ENCODE results near the gene ASIC4.

Gene ASIC4

DNA sequence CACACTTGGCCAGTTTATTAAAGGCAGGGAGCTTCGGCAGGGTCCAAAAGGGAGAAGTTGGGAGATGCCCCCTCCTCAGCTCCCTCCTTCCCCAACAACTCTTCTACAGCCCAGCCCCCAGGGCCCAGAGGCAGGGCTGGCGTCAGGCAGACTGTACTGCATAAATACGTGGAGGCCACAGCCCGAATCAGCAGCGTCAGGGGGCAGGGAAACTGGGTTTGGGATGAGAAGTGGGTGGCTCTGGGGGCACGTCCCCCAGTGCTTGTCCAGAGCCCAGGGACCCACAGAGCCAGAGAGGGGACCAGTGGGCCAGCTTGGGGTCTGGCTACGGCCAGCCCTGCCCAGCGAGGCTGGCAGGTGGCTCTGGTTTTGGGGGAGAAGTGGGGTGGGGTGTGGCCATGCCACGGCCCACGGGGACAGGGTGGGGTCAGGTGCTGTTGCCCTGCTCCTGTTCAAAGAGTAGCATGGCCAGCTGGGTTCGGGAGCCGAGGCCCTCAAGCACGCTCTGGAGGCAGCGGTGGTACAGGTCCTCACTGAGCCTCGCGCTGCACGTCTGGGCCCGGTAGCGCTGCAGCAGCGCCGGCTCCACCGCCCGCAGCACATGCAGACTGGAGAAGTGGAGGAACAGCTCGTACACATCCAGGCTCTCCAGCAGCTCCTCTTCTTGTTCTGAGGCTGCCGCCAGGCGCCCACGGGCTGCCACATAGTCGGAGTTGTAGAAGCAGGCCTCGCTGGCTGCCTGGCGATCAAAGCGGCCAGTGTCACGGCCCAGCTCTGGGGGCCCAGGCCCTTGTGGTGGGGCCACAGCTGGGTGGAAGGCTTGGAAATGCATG is 24.9 kb downstream of the ASIC4 start:
- H3K27ac Mint-ChIP-seq, result no peak overlapping the region
- peaks cover 15% of the 10 kb centered on the region for H3K27me3 Mint-ChIP-seq (ENCODE audit: low read depth, poor library complexity)
- peaks cover 6% of the 10 kb centered on the region for H3K36me3 Mint-ChIP-seq (ENCODE audit: low read depth)
- DNase-seq, result no peak
- H3K4me1 Mint-ChIP-seq, result peaks cover 53% of the 10 kb centered on the region
- H3K4me3 Mint-ChIP-seq, result no peak overlapping the region
- no peaks in the 10 kb centered on the region for H3K9me3 Mint-ChIP-seq
- no peak for TF ChIP-seq CTCF (IDR thresholded peaks at IDR 0.05)

DNA sequence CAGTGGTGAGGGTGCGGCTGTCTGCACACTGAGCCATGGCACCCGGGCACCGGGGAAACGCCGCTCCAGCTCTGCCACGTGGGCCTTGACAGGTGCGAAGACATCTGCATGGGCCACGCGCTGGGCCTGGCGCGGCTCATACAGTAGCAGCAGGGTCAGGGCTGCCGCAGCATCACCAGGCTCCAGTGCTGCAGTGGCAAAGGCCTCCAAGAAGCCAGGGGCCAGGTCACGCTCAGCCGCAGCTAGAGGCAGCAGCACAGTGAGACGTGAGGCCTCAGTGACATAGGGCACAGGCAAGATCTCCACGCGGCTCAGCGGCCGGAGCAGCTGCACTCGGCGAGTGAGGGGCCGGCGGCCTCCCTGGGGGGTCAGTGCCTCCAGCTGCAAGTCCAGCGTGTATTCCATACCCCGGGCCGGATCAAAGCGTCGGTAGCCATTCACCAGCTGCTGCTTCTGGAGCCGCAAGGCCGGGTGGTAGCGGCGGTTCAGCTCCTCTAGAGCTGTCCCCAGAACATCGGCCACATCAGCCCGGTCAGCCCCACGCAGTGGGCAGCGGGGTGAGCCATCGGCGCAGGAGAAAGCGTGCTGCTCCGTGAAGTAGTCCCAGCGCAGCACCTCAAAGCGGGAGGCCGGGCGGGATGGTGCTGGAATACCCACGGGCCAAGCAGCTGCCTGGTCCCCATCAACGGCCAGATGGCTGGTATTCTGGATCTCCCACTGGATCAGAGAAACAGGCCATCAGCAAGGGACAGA is 25.8 kb downstream of the ASIC4 start:
- Mint-ChIP-seq H3K27ac (no peak overlapping the region), H3K36me3 (ENCODE audit: low read depth) (peaks cover 6% of the 10 kb centered on the region), H3K4me3 (no peak overlapping the region), H3K4me1 (peaks cover 61% of the 10 kb centered on the region), H3K9me3 (no peaks in the 10 kb centered on the region), H3K27me3 (ENCODE audit: low read depth, poor library complexity) (peaks cover 24% of the 10 kb centered on the region)
- TF ChIP-seq CTCF (IDR thresholded peaks at IDR 0.05), result no peak
- DNase-seq, result no peak

- H3K4me1 Mint-ChIP-seq, result peaks cover 54% of the 10 kb centered on the region
These were observed 26.7 kb downstream of the ASIC4 start for GRCh38 chr2:219540784-219541504.

GRCh38 chr2:219541611-219542180 is 27.4 kb downstream of the ASIC4 start:
- Mint-ChIP-seq H3K4me1 (peaks cover 49% of the 10 kb centered on the region), H3K27ac (no peak overlapping the region), H3K4me3 (peak overlapping the region; percentile 85), H3K27me3 (ENCODE audit: low read depth, poor library complexity) (peaks cover 36% of the 10 kb centered on the region), H3K36me3 (ENCODE audit: low read depth) (peaks cover 6% of the 10 kb centered on the region), H3K9me3 (no peaks in the 10 kb centered on the region)
- DNase-seq, result peak; percentile 87
- peak; percentile 99 for TF ChIP-seq CTCF (IDR thresholded peaks at IDR 0.05)

More at GRCh38 chr2:219540784-219541504, 26.7 kb downstream of the ASIC4 start:
- no peak for DNase-seq
- Mint-ChIP-seq H3K9me3 (no peaks in the 10 kb centered on the region), H3K36me3 (ENCODE audit: low read depth) (peaks cover 6% of the 10 kb centered on the region), H3K4me3 (no peak overlapping the region), H3K27me3 (ENCODE audit: low read depth, poor library complexity) (peaks cover 29% of the 10 kb centered on the region), H3K27ac (no peak overlapping the region)
- no peak for TF ChIP-seq CTCF (IDR thresholded peaks at IDR 0.05)

GRCh38 chr2:219542931-219543595 is 28.8 kb downstream of the ASIC4 start:
- peaks cover 36% of the 10 kb centered on the region for H3K4me1 Mint-ChIP-seq
- peaks cover 6% of the 10 kb centered on the region for H3K36me3 Mint-ChIP-seq (ENCODE audit: low read depth)
- peak; percentile 56 for DNase-seq
- peaks cover 44% of the 10 kb centered on the region for H3K27me3 Mint-ChIP-seq (ENCODE audit: low read depth, poor library complexity)
- H3K9me3 Mint-ChIP-seq, result no peaks in the 10 kb centered on the region
- H3K27ac Mint-ChIP-seq, result no peak overlapping the region
- TF ChIP-seq CTCF (IDR thresholded peaks at IDR 0.05), result no peak
- peak overlapping the region; percentile 85 for H3K4me3 Mint-ChIP-seq
